ENCODE data around the gene VPS37D.
A peak's percentile ranks its signal among the peaks of the same experiment; 100 is the strongest.

The VPS37D gene

GRCh38 chr7:73680501-73680900 lies 12.9 kb downstream of the VPS37D start:
- DNase-seq (ENCODE audit: low spot score) = no peak

DNA sequence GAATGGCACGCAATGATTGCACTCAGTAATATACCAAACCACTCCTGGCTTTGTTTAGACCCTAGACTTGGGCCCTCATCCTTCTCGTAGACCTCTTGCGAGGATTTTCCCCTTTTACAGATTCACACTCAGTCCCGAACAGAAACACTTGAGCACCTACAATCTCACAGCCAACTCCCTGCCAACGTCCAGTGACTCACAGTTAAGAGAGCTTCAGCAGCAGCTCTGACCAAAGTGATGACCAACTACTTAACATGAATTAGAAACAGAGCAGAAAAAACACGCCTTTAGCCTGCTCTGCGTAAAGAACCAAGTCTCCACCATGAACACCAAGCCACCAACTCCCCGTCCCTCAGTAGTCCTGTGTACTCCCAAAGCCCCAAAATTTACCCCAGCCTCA lies 13.4 kb downstream of the VPS37D start:
- DNase-seq (ENCODE audit: low spot score) = no peak

GRCh38 chr7:73682745-73683055 lies 15.1 kb downstream of the VPS37D start:
- no peak for DNase-seq (ENCODE audit: low spot score)

DNA sequence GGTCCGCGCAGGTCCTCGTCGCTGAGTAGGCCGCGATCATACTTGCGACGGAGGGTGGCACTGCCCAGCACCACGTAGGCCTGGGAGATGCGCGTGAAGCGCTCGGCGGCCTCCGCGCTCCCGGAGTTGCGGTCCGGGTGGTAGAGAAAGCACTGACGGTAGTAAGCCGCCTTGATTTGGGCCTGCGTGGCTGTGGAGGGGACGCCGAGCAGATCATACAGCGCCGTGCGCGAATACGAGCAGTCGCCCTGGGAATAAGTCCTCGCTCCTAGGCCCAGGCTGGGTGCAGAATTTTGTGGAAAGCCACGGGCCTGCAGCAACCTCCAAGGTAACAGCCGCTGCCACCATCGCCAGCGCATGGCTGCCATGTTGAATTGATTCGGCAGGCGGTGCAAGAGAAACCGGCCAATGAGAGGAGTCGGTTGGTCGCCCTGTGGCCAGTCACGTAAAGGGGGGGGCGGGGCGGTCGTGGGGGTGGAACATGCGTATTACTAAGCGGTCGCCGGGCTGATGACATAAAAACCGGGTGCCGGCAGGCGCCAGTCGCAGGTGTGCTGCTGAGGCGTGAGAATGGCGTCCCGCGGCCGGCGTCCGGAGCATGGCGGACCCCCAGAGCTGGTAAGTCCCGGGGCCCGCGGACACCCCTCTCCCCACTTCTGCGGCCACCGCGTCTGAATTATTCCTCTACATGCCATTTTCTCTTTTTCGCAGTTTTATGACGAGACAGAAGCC lies 15.6 kb downstream of the VPS37D start, which contains the start of the genes BUD23 and DNAJC30:
TSS of gene BUD23 (plus strand) at position 542 of the 732 bp plus-strand sequence. CDS start at position 571, 29 bp downstream.
TSS of gene DNAJC30 (minus strand) at position 398 of the 732 bp plus-strand sequence. CDS start at position 368, 30 bp downstream.
- DNase-seq (ENCODE audit: low spot score) = peak; percentile 98

GRCh38 chr7:73683788-73684693 lies 16.4 kb downstream of the VPS37D start:
- no peak for DNase-seq (ENCODE audit: low spot score)

GRCh38 chr7:73685311-73685710 lies 17.7 kb downstream of the VPS37D start:
- no peak for DNase-seq (ENCODE audit: low spot score)

- DNase-seq (ENCODE audit: low spot score) = no peak
Observed at GRCh38 chr7:73688288-73688687, 20.7 kb downstream of the VPS37D start.

DNA sequence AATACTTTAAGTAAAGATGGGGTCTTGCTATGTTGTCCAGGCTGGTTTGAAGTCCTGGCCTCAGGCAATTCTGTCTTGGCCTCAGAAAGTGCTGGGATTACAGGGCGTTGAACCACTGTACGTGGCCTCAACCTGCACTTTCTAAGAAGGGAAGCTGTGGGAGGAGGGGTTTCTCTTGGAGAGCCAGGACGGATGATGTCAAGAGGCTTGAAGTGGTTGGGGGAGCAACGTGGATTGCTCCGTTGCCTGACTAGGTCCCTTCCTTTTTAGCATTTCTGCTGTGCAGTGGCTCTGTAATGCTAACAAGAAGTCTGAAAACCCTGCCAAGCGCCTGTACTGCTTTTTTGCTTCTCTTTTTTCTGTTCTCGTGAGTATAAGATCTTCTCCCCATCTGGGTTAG lies 23.0 kb downstream of the VPS37D start:
- DNase-seq (ENCODE audit: low spot score) = no peak

DNA sequence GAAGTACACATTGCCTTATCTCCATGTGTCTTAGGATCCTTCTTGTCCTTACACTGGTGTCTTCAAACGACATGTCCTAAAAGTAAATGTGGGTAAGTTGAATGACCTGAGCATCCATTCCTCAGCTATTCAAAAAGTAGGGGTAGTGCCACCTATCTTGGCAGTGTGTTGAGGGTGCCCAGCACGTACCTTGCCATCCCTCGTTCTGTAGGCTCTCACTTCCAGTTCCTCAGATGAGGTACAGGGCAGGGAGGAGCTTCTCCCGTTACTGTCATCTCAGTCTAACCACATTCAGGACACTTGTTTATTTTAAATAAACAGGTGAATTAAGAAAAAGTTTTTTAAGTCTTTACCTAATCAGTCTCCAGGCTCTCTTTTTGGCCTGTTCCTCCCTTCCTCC lies 28.7 kb downstream of the VPS37D start:
- no peak for DNase-seq (ENCODE audit: low spot score)

GRCh38 chr7:73698410-73698809 lies 30.8 kb downstream of the VPS37D start:
- DNase-seq (ENCODE audit: low spot score) = no peak

DNA sequence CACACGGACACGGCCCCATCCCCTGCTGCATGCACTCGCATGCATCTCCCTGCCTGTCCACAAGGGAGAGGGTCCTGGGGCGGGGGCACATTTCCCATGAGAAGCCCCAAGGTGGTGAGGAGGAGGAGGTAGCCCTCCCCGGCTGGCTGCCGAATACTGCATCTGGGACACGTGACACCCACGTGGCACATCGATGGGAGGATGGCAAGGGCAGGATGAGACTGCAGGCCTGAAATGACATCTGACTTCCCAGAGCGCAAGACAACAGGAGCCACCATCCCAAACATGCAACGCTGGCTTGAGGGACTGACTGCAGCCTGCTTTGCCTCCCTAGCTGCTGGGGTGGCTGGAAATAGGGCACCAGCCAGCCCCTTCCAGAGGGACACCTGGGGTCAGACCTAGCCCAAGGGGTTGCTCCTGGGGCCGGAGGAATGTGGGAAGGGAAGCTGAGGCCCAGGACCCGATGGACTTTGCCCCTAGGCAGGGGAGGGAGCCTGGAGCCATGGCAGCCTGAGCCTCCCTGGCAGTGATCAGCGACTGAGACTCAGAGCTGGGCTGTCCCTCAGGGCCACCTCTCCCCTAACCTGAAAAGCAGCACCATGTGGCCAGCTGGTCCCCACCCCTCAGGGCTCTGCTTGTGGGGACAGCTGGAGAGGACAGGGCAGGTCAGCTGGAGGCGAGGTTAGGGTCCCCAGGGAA lies 31.9 kb downstream of the VPS37D start:
- DNase-seq (ENCODE audit: low spot score) = no peak

- no peak for DNase-seq (ENCODE audit: low spot score)
Observed at GRCh38 chr7:73700069-73700423, 32.4 kb downstream of the VPS37D start.

DNA sequence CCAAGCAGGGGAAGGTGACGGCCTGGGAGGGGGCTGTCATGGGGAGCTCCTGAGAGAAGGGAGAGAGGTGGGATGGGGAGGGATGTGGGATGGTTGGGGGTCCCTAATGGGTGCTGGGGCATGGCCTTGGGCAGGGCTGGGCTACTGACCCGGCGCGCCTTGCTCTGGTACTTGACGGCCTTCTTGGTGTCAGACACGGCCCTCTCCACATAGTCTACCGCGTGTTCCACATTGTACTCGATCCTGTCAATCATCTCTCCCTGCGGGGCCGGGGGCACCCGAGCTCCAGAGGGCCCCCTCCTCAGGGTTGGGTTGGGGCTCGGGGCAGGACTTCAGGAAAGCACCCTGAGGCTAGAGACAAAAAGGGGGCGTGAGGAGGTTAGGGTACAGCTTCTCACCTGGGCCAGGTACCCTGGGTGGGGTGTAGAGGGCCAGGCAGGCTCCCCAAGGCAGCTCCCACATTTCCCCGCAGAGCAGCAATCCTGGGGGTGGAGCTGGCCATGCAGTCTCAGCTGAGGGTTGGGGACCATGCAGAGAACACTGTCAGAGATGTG lies 33.0 kb downstream of the VPS37D start:
- DNase-seq (ENCODE audit: low spot score) = no peak

GRCh38 chr7:73701357-73701995 lies 33.8 kb downstream of the VPS37D start:
- DNase-seq (ENCODE audit: low spot score) = peak; percentile 87

DNA sequence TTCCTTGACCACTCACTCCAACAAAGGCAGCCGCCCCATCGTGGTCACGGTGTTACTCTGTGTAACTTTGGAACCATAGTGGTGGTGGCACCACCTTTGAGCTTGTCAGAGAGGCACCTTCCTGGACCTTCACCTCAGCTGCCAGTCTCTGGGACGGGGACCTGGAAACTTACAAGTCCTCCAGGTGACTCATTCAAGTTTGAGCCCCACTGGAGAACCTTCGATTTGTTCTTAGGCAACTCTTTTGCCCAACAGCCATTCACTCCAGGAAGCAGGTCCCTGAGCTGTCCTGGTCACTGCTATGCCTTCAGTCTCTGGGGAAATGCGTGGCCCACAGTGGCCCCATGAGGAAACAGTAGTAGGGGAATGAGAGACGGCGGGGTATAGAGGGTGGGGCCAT lies 34.6 kb downstream of the VPS37D start:
- DNase-seq (ENCODE audit: low spot score) = no peak

DNA sequence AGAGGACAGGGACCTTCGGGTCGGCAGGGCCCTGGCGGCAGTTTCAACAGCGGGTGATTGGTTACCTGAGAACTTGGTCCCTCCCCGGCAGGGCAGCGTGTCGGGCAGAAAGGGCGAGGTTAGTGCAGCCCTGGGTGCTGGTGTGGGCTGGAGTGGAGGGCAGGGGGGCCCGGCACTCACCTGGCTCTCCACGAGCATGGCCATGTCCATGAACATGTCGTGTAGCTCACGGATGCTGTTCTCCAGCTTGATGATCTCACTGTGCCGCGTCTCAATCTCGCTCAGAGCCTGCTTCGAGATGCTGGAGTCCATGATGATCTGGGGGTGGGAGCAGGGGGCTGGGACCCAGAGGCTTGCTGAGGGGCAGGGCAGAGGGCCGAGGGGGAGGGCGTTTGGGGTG lies 35.0 kb downstream of the VPS37D start:
- DNase-seq (ENCODE audit: low spot score) = no peak

- DNase-seq (ENCODE audit: low spot score) = no peak
Observed at GRCh38 chr7:73703225-73703624, 35.6 kb downstream of the VPS37D start.

GRCh38 chr7:73703757-73704639 lies 36.4 kb downstream of the VPS37D start:
- peak; percentile 96 for DNase-seq (ENCODE audit: low spot score)

GRCh38 chr7:73704640-73705550 lies 37.3 kb downstream of the VPS37D start:
- no peak for DNase-seq (ENCODE audit: low spot score)

GRCh38 chr7:73705551-73705920 lies 37.9 kb downstream of the VPS37D start:
- no peak for DNase-seq (ENCODE audit: low spot score)
